Activated T-cell treated with anti-CD3 and anti-CD28 coated beads for 48 hours (primary cell): ENCODE data around the gene AKAP13.
"Not testable (repeated sequence)": the region's sequence is repeated elsewhere in the genome, so short reads cannot be mapped to it uniquely, and the experiment has no call there.

ENCODE experiments used
- DNase-seq: peaks from one replicate; pipeline ENCODE4 v3.0.0-alpha.2; 2020; ENCODE audit warnings: low read depth

The AKAP13 gene

DNA sequence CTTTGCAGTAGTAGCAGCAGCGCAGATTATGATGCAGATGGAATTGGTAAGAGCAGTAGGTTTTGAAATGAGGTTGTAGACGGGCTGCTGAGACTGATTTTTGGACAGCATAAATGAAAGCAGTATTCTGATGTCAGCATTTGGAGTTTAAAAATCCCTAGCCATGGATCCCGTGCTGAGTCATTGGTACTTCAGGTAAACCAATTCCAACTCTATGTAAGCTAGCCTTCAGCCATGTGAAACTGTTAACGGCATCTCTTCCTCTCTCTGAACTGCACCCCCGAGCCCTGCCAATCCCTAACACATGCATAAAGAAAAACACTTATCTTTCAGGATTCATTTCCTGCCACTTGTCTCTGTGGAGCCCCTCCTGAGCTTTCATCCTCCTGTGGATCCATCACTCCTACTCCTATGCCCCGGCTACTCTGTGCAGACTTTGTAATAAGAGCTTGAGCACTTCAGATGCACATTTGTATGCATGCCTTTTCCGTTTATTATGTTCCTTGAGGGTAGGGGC lies 119.0 kb downstream of the AKAP13 start:
- DNase-seq, result no peak

DNA sequence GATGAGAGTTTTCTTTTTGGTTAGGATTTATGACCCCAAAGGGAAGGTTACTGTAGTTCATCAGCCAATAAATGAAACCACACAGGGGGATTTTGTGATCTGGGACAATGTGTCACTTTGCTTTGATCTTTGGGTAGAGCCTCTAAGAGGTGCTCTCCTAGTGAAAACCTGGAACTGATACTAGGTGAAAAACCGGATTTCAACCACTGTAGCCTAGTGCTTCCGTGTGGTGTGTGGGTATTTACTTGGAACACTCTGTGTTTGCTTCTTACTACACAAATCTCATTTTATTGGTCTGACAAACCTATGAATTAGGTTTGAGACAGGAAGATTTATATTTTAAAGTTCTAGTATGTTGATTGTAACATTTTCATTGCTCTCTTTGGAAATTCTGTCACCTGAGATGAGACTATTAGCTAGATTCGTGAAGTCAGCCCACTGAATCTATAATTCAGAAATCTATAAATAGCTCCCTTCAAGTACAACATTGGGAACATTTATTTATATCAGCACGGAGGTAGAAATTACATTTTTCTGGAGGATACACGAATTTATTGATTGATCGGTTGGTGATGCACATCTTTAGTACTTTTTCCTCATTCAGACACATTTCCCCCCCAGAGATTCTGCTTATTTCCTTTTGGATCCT lies 119.8 kb downstream of the AKAP13 start:
- DNase-seq, result no peak

DNA sequence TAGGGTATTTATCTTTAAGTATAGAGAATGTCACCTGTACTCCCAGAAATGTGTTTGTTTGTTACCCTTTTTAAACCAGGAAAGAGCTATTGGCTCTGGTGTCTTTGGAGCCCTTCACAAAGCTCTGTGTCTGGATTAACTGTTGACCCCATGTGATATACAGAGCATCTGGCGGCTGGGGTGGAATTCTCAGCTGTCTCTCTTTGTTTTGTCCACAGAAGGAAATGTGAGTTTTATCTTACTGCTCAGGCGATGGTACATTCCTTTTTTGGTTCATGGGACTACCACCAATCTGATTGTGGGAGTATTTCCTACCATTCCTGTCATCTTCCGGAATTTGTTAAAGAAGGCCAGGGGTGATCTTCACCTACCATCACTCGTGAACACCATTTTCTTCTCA lies 120.3 kb downstream of the AKAP13 start:
- DNase-seq, result no peak

DNA sequence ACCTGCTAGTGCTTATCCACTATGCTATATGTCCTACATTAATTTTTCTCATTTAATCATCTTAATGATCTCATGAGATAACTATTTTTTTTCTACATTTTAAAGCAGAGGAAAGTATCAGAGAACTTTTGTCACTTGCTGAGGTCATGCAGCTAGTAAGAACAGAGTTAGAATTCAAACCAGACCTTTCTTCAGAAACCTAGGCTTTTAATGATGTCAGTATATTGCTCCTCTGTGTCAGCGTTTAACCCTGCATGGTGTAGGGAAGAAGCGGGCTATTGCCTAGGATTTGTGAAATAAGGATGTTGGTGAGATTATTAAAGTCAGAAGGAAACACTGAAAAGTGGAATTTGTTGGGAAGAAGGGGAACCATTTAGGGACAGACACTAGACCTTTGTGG lies 121.2 kb downstream of the AKAP13 start:
- DNase-seq, result no peak

DNA sequence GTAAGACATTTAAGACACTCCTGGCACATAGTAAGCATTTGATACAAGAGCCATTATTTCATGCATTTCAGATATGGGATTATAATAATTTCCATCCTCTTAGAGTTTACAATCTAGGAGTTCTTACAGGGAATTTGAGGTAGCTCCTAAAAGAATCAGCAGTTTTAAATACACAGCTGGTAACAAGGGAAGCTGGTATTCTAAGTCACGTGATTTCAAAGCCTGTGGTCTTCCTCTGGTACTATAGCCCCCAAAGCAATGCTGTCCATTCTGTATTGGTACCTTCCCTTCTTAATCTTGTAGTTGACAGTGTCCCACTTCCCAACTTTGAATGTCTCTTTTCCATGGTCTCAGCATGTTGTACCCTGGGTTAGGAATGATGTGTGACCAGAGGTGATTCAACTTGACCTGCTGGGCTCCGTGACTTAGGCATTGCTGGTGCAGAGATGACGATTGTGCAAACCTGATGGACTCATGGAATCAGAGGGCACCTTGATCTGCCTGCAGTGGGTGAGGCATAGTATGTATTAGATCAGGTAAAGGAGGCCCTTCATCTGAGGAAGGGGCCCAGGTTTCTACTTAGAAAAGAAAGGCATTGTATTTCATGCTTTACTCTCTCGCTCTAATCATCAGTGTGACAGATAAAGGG lies 122.9 kb downstream of the AKAP13 start:
- no peak for DNase-seq

DNA sequence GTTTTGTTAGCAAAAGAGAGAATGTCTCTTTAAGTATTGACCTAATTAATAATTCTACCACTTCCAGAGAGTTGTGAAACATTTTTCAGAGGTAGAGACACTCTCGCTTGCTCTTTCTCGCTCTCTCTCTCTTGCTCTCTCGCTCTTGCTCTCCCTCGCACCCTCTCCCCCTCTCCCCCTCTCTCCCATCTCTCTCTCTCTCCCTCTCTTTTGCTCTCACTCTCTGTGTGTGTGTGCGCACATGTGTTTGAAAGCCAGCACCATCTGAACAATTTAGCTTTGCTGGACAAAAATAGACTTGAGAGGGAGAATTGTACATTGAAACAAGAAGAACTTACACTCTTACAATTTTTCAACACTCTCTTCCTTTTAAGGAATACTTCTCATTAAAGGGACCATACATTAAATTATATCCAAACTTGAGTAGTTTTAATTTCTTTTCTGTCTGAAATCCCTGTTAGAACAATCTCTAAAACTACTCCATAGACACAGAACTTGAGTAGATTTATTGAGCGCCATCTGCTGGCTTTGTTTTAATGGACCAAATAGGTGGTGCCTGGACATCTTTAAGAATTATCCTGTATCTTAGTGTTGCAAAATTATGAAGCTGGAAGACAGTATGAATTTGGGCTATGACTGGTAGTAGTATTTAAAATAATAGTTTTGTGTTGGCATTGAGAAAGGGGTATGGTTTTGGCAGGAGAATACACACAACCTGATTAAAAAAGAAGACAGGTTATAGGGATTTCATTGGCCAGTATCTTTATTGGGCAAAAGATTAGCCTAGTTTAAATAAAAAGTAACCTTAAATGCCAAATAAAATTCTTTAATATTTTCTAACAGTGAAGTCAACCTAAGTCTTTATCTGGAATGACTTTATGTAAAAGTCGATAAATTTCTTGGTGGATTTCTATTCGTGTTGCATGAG lies 124.6 kb downstream of the AKAP13 start:
- DNase-seq, result peak; percentile 21

DNA sequence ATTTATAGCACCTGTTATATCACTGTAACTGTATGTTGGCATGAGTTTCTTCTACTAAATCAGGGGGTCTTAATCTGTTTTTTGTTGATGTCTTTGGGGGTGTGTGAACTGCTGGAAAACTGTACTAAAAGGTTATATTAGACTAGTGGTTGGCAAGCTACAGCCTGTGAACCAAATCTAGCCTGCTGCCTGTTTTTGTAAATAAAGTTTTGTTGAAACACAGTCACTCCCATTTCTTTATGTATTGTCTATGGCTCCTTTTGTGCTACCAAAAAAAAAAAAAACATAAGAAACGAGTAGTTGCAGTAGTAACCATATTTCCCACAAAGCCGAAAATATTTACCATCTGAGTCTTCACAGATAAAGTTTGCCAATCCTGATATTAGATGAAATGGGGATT lies 126.7 kb downstream of the AKAP13 start:
- DNase-seq, result no peak

DNA sequence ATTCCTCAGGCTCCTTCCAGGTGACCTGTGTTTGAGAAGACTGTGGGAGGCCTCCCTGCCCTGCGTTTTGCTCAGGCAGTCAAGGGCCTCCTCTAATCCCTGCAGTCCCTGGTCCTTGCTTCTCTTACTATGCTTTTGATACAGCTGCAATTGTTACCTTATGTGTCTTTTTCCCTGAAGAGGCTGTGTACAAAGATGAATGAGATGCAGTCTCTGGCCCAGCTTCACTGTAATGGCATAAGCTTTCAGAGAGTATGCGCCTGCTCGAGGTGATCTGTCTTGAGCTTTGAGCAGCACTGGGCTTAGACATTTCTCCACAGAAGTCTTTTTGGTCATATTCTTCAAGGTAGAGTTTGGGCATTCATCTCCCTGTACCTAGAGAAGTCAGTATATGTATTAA lies 129.6 kb downstream of the AKAP13 start:
- no peak for DNase-seq

DNA sequence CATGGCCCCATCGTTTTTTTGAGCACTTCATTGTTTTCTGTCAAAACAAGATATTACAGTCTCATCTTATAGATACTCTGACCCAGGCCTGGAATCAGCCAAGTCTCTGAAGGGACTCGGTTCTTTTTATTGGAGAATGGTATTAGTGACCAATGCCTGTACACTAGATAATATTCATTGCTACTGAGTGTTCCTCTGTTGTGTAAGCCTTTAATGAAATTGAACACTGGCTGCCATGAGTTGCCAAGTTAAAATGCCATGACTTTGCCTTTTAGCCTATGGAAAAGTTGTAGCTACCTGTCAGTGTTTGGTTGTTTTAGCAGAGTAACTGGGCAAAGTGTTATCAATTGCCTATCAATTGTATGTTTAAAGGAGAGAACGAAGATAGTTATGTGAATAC lies 134.0 kb downstream of the AKAP13 start:
- DNase-seq, result no peak

DNA sequence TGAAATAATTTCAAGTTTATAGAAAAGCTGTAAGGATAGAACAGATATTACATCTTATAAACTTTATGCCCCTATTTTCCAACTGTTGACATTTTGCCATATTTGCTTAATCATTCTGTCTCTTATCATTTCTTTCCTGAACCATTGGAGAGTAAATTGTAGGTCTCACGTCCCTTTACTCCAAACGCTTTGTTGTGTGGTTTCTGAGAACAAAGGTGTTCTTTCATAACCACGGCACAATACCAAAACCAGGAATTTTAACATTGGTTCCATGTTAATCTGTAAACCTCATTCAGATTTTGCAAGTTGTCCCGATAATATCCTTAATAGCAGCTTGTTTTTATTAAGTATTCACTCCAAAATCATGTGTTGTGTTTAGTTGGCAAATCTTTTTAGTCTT lies 134.8 kb downstream of the AKAP13 start:
- DNase-seq, result no peak

DNA sequence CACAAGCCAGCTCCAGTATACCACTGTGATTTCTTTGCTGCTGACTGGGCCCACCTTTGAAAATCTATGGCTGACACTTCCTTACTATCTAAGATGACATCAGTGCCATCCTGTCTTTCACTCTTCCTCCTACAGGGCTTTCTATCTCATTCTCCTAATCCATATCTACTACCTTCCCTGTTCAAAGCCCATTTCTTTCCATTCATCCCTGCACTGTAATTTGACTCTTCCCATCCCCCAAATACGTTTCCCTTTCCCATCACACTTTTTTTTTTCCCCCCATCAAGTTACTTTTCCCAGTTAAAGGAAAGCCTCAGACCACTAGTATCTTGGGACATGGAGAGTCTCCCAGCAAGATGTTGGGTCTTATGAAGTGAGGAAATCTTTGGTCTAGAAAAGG lies 136.7 kb downstream of the AKAP13 start:
- DNase-seq, result no peak

DNA sequence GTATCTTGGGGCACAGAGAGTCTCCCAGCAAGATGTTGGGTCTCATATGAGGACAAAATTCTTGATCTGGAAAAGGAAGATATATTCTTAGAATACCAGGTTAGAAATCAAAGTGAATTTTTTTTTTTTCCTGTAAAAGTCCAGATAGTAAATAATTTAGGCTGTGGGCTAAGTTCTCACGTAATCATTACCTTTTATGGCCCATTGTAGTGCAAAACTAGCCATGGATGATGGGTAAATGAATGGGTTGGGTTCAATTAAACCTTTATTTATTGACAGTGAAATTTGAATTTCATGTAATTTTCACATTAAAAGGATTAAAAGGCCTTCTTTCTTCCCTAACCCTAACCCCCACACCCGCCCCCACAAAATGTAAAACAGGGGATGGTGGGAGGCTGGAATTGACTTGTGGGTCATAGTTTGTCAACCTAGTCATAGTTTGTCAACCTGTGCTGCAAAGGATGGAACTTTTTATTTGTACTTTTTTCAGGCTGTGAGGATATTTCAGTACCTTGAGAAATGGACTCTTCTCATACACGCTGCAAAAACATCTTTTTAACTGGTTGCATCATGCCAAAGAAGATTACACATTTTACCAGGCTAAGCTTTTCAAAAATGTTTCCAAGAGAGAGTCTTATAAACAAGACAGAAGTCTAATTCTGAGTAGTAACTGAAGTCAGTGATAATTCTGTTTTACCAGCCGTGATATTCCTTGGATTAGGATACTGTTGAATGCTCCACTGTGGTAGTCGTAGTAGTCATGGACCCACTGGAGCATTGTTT lies 138.8 kb downstream of the AKAP13 start:
- no peak for DNase-seq

DNA sequence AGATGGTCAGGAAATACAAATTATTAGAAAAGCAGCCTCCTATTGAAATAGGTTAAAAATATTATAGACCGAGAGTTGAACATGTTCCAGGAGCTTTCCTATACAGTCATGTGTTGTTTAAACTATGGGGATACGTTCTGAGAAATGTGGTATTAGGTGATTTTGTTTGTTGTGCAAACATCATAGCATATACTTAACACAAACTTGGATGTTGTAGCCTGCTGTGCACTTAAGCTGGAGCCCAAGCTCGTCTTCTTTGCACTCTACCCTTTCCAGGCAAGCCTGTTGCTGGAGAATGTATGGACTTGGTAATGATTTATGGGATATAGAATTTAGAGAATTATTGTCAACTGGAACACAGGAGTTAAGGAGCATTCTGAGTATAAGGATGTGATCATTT lies 140.2 kb downstream of the AKAP13 start:
- DNase-seq, result no peak

DNA sequence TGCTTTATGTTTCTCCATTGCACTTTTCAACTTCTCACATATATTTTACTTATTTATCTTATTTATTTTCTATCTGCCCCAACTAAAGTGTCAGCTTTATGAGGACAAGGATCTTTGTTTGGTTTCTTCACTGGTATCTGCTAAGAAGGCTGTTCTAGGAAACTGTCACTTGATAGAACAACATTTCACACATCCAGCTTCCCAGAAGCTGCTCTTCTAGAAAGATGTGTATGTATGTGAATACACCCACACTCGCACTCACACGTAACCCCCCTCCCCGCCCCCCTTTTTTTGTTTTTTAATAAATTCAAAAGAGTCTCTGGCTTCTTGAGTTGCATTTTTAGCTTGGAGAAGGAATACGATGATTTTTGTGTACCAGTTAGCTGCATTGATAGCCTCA lies 143.1 kb downstream of the AKAP13 start:
- no peak for DNase-seq

DNA sequence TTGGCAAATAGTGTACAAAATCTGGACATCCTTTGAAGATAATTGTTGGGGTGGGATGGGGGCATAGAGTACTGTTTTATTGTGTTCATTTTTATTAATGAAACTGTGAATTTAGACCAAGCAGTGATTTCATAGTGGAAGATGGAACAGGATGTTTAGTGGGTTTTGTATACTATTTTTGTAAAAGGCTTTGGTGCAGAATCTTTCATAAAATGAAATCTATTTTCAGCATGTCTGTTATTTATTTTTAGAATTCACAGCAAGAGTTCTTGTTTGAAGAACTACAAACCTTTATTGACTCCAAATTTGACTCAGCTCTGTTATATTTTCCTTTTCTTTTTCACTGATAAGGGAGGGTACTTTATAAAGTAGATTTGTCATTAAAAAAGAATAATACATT lies 145.4 kb downstream of the AKAP13 start:
- no peak for DNase-seq

DNA sequence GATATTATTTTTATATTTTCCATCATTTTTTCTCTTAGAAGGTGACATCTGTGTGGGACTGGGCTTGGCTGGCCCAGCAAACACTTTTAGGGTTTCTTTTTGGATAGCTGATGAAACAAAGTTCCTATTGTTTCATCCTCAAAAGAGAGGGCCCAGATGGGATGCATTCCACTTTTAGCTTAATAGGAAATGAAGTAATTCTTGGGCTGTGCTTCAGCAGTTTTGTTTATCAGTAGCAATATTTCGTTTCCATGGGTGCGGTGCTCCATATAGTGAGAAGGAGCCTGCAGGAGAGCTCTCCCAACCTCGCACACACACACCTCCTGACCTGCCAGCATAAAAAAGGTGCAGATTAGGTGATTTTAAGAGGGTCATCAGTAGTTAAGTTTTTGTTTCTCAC lies 147.5 kb downstream of the AKAP13 start:
- DNase-seq, result no peak

DNA sequence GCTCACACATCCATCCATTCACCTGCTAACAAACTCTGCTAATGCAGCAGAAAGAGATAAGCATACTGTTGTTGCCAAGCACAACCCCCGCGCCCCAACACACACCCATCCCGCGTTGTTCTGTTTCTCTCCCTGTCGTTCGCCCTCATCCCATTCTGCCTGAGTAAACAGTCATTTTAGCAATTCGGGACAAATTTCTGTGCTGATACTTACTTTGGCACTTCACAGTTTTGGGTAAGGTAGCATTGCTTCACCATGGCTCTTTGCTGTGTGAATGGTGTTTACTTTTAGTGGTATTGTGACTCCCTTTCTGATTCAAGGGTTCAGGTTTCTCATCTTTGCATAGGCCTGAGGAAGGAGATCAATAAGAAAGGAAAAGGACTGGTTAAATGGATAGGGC lies 149.7 kb downstream of the AKAP13 start:
- DNase-seq, result no peak

DNA sequence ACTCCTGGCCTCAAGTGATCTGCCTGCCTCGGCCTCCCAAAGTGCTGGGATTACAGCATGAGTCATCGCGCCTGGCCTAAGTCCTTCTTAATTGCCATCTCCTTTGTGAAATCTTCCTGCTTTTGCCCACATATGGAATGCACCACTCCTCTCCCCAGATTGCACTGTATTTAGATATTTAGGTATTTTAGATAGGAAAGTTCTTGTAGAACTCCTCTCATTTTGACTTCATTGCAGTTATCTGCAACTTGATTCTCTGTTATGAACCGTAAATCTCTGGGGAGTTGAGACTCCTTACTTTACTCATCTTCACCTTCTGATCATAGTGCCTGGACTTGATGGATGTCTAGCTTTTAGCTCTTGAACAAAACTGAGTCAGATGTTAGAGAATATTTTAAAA lies 150.7 kb downstream of the AKAP13 start:
- DNase-seq, result no peak

DNA sequence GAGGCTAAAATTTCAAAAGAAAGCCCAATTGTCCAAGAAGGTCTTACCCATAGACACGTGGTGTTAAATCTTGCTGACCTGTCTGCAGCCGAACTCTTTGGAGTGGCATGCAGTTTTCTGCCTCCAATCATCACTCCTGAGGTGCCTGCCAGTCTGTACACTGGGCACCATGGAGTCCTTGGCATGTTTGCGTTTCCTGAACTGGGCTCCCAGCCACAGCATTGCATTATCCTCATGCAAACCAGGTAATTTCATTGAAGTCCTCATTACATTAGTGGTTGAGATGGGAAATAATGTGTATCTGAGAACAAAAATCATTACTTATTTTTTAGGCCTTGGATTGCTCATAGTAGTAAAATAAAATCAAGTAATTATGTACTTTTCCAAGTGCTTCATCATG lies 152.3 kb downstream of the AKAP13 start:
- no peak for DNase-seq

DNA sequence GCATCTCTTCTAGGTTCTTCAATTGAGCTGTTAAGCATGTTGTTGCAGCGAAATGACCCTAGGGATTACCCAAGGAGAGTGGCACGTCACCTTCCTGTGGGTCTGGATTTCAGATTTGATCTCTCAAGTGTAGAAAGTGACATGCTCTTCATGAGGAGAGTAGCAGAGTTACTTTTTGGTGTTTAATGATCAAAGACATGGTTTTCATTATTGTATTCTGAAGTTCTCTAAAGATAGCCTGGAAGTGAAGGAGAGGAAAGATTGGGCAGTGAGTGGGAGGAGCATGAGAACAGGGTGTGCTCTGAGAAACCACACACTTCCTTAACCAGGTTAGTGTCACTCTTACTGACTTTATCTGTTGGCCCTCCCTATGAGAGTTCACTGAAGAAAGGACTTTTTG lies 153.6 kb downstream of the AKAP13 start:
- DNase-seq, result no peak

DNA sequence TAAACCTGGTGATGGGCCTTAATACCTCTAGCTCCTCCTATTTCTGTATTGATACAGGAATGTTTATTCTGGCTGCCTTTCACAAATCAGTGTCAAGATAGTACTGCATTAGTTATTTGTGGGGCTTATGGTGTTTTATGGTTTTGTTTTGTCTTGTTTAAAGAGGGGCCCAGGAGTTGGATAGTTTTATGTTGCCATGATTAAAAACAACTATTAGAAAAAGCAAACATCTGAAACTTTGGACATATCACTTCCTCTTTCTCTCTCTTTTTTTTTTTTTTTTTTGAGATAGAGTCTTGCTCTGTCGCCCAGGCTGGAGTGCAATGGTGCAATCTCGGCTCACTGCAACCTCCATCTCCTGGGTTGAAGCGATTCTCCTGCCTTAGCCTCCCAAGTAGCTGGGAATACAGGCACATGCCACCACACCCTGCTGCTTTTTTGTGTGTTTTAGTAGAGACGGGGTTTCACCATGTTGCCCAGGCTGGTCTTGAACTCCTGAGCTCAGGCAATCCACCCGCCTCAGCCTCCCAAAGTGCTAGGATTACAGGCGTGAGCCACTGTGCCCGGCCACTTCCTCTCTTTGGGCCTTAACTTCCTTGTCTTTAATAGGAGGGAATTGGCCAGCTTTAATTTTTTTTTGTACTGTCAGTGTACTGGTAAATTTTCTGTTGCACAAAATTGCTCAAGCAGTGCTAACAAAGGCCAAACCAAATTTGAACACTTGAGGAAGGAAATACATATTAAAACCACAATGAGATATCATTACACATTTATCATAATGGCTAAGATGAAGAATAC lies 155.3 kb downstream of the AKAP13 start:
- DNase-seq, result not testable (repeated sequence)
